Tibial nerve (tissue), 4 donors: ENCODE results near the gene MAPK8.

Experiments used
- EP300 ChIP-seq, 2 donors: sonication (generic); formaldehyde crosslinking; IDR thresholded peaks; one replicate each; pipeline ENCODE4 v1.6.1; 2017; ENCODE audit warnings: antibody characterized with exemption in 2 of 2, mild to moderate bottlenecking in 1 of 2
- POLR2A ChIP-seq, 2 donors: fragments of 450-650 bp; IDR thresholded peaks; one replicate each; pipeline ENCODE4 v1.6.1; 2017; ENCODE audit warnings: antibody characterized with exemption in 2 of 2, mild to moderate bottlenecking in 2 of 2, moderate library complexity in 2 of 2
- TF ChIP-seq, protein P1 (sequence below), 5 experiments: fragments of 200-600 bp in 3 of 5; fragments of 450-650 bp in 2 of 5; sonication (generic) in 3 of 5; IDR thresholded peaks; one replicate each; pipeline ENCODE4 v1.5.1; 2016 to 2019; ENCODE audit warnings: antibody characterized with exemption in 5 of 5, mild to moderate bottlenecking in 3 of 5, moderate library complexity in 2 of 5

DNA sequence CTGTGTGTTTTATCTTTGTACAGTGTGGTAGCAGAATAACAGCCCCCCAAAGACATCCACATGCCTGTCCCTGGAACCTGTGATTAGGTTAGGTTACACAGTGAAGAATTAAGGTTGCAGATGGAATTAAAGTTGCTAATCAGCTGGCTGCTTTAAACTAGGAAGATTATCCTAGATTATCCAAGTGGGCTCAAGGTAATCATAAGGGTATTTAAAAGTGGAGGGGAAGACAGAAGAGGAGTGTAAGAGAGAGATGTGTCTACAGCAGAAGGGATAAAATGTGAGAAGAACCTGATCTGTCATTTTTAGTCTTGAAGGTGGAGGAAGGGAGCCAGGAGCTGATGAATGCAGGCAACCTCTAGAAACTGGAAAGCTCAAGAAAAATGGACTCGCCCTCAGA lies 180.8 kb downstream of the MAPK8 start:
- TF ChIP-seq, protein P1, sequence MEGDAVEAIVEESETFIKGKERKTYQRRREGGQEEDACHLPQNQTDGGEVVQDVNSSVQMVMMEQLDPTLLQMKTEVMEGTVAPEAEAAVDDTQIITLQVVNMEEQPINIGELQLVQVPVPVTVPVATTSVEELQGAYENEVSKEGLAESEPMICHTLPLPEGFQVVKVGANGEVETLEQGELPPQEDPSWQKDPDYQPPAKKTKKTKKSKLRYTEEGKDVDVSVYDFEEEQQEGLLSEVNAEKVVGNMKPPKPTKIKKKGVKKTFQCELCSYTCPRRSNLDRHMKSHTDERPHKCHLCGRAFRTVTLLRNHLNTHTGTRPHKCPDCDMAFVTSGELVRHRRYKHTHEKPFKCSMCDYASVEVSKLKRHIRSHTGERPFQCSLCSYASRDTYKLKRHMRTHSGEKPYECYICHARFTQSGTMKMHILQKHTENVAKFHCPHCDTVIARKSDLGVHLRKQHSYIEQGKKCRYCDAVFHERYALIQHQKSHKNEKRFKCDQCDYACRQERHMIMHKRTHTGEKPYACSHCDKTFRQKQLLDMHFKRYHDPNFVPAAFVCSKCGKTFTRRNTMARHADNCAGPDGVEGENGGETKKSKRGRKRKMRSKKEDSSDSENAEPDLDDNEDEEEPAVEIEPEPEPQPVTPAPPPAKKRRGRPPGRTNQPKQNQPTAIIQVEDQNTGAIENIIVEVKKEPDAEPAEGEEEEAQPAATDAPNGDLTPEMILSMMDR (IDR thresholded peaks at IDR 0.05): no peak
- TF ChIP-seq POLR2A (IDR thresholded peaks at IDR 0.05): no peak
- no peak for TF ChIP-seq EP300 (IDR thresholded peaks at IDR 0.05)
